Keratinocyte (primary cell): Measurements from ENCODE around the gene GNB4. TPM values are rescaled to one million over a fixed set of nuclear protein-coding genes. Genes with fewer than 3 reads are reported as not detected.

ENCODE experiments used
- DNase-seq: peaks from one replicate; pipeline ENCODE4 v3.0.0-alpha.2; 2011; ENCODE audit warnings: low read depth, missing footprints, low spot score
- FAIRE-seq: peaks from 2 replicates; lab custom pipeline; 2011; peaks lifted over from hg19 to GRCh38; lab: Jason Lieb, UNC
- H2AFZ ChIP-seq: 2 replicates; pipeline ENCODE4 v1.6.0; 2012; ENCODE audit warnings: low read length, control low read depth, inconsistent platforms; ENCODE audit not compliant: control insufficient read depth
- H3K27ac ChIP-seq: 2 replicates; pipeline ENCODE4 v1.5.1; 2011; ENCODE audit warnings: low read length; ENCODE audit not compliant: control insufficient read depth, insufficient read depth
- H3K27me3 ChIP-seq: 3 replicates; pipeline ENCODE4 v1.6.0; 2011; ENCODE audit warnings: low read length; ENCODE audit not compliant: control insufficient read depth, insufficient read depth; ENCODE audit errors: extremely low read depth
- H3K36me3 ChIP-seq, 2 experiments: 2 replicates in 1 of 2; 3 replicates in 1 of 2; pipeline ENCODE4 v1.5.1; 2011; ENCODE audit warnings: low read length in 2 of 2, mild to moderate bottlenecking in 1 of 2; ENCODE audit not compliant: control insufficient read depth in 2 of 2, insufficient read depth in 2 of 2; ENCODE audit errors: extremely low read depth in 1 of 2
- H3K4me1 ChIP-seq: 3 replicates; pipeline ENCODE4 v1.5.1; 2011; ENCODE audit warnings: low read length; ENCODE audit not compliant: control insufficient read depth, insufficient read depth; ENCODE audit errors: extremely low read depth
- H3K4me2 ChIP-seq: 3 replicates; pipeline ENCODE4 v1.6.0; 2011; ENCODE audit warnings: low read depth, low read length; ENCODE audit not compliant: control insufficient read depth, insufficient read depth; ENCODE audit errors: extremely low read depth
- H3K4me3 ChIP-seq, 3 experiments: fragments of 200-600 bp in 1 of 3; sonication (generic) in 1 of 3; 2 replicates in 2 of 3; 3 replicates in 1 of 3; pipeline ENCODE4 v1.5.1; 2011 to 2016; ENCODE audit warnings: low read length in 3 of 3, mild to moderate bottlenecking in 3 of 3, control low read depth in 2 of 3, inconsistent platforms in 1 of 3, low read depth in 1 of 3, mixed read lengths in 1 of 3, mixed run types in 1 of 3, moderate library complexity in 1 of 3; ENCODE audit not compliant: control insufficient read depth in 2 of 3, insufficient read depth in 2 of 3; ENCODE audit errors: extremely low read depth in 1 of 3
- H3K79me2 ChIP-seq: 2 replicates; pipeline ENCODE4 v1.6.0; 2012; ENCODE audit warnings: low read length; ENCODE audit not compliant: control insufficient read depth, insufficient read depth
- H3K9ac ChIP-seq: 3 replicates; pipeline ENCODE4 v1.6.0; 2011; ENCODE audit warnings: low read length; ENCODE audit not compliant: control insufficient read depth, insufficient read depth; ENCODE audit errors: extremely low read depth
- H3K9me1 ChIP-seq: 3 replicates; pipeline ENCODE4 v1.6.0; 2011; ENCODE audit warnings: low read length; ENCODE audit not compliant: control insufficient read depth, insufficient read depth; ENCODE audit errors: extremely low read depth
- H3K9me3 ChIP-seq: 2 replicates; pipeline ENCODE4 v1.5.1; 2012; ENCODE audit warnings: low read depth, low read length; ENCODE audit not compliant: control insufficient read depth
- H4K20me1 ChIP-seq: 3 replicates; pipeline ENCODE4 v1.6.0; 2011; ENCODE audit warnings: low read length; ENCODE audit not compliant: control insufficient read depth, insufficient read depth; ENCODE audit errors: extremely low read depth
- CTCF ChIP-seq, 3 experiments: IDR thresholded peaks in 1 of 3; conservative IDR thresholded peaks in 1 of 3; optimal IDR thresholded peaks in 1 of 3; 2 replicates in 2 of 3; 3 replicates in 1 of 3; pipeline versions ENCODE3 to v1.5.1; 2011; ENCODE audit warnings: low read length in 3 of 3, mild to moderate bottlenecking in 3 of 3, moderate library complexity in 2 of 3, control low read depth in 1 of 3, inconsistent platforms in 1 of 3; ENCODE audit not compliant: insufficient read depth in 2 of 3; ENCODE audit errors: extremely low read depth in 1 of 3
- EZH2 ChIP-seq: IDR thresholded peaks from one replicate; pipeline ENCODE4 v1.6.1; 2012; ENCODE audit warnings: inconsistent platforms, mild to moderate bottlenecking, low read length, moderate library complexity
- dilution Hi-C: fragments of 300-500 bp; cut with MboI; formaldehyde crosslinking; loops from one replicate; pipeline ENCODE4 v1.7.0; 2020; ENCODE audit warnings: low sequenced_read_pairs; ENCODE audit not compliant: extremely low pct_ligation_motif_present
- polyA plus RNA-seq, 5 experiments: library from polyadenylated mRNA; depleted of rRNA in 3 of 5; stranded (reverse) in 3 of 5; stranded (forward) in 1 of 5; unstranded in 1 of 5; fragments of >200 nt; gene quantifications; 1 replicate in 1 of 5; 2 replicates in 3 of 5; 3 replicates in 1 of 5; pipeline versions ENCODE4 v1.2.1 to v1.2.3, GENCODE V29; 2011 to 2012; ENCODE audit warnings: missing spikeins in 2 of 5, low read depth in 1 of 5, low replicate concordance in 1 of 5
- small RNA-seq, 3 experiments: library from RNA; depleted of rRNA; stranded (forward); fragments of <200 nt; gene quantifications; one replicate each; pipeline ENCODE3, GENCODE V24; 2012; ENCODE audit warnings: low read depth in 3 of 3, low replicate concordance in 1 of 3; ENCODE audit not compliant: insufficient read length in 3 of 3

Gene GNB4
- polyA plus RNA-seq, 1 donor (not counting 4 experiments of a cell fraction or from before 2014, with no cell fraction given): 51.1 TPM

- dilution Hi-C loops: no loop called here
- peak within 1 kb of the TSS; percentile 59 for H3K27ac ChIP-seq
- H3K36me3 ChIP-seq: peaks cover 7 to 8% of the 10 kb centered on the region in 2 experiments
- no peak for DNase-seq
- peak within 1 kb of the TSS; percentile 98 for H2AFZ ChIP-seq
- H3K4me2 ChIP-seq: peak within 1 kb of the TSS; percentile 86
- peak; percentile 96 for FAIRE-seq
- peaks cover 2% of the 10 kb centered on the region for H3K9me1 ChIP-seq
- no peaks in the 10 kb centered on the region for H4K20me1 ChIP-seq
- TF ChIP-seq CTCF (optimal IDR thresholded peaks at IDR 0.05 in 1 of 3, IDR thresholded peaks at IDR 0.05 in 1 of 3, conservative IDR thresholded peaks at IDR 0.05 in 1 of 3; ENCODE audit: extremely low read depth in 1 of 3, insufficient read depth in 2 of 3, low read length in 3 of 3): no peak
- TF ChIP-seq EZH2: no peak
- H3K79me2 ChIP-seq: peaks cover 17% of the 10 kb centered on the region
- peaks cover 5% of the 10 kb centered on the region for H3K4me1 ChIP-seq
- H3K9me3 ChIP-seq: no peaks in the 10 kb centered on the region
- no peaks in the 10 kb centered on the region for H3K27me3 ChIP-seq
- H3K9ac ChIP-seq: peak within 1 kb of the TSS; percentile 76
- peak within 1 kb of the TSS; percentile 76 to 98 (median 84) for H3K4me3 ChIP-seq
Measured at GRCh38 chr3:179347345-179348194, 103.7 kb downstream of the GNB4 start, which contains the start of gene MFN1. Gene MFN1 (plus strand): TSS chr3:179347709. CDS start chr3:179348852, 1,143 bp downstream.

Small RNAs within 50 kb of the gene (small RNA-seq; reads per million reads assigned to genes)
- 0 reads per million in 3 experiments for gene AC007620.1

Other genes with a start within 250 kb of the GNB4 start
- 0.31 to 1.00 TPM (median 0.32 TPM) in 3 replicates for gene KCNMB3, start 200.4 kb downstream of the GNB4 start, polyA plus RNA-seq
- 7.6 to 15.8 TPM (median 14.9 TPM) in 3 replicates for gene ZNF639, start 128.4 kb downstream of the GNB4 start, polyA plus RNA-seq
- 26.5 to 50.2 TPM (median 36.8 TPM) in 3 replicates for gene MFN1, start 103.8 kb downstream of the GNB4 start, polyA plus RNA-seq
- gene ACTL6A, start 111.5 kb upstream of the GNB4 start, polyA plus RNA-seq: 59.3 to 106 TPM (median 65.0 TPM) in 3 replicates
- 39.0 to 80.8 TPM (median 45.1 TPM) in 3 replicates for gene MRPL47, start 153.2 kb upstream of the GNB4 start, polyA plus RNA-seq
- gene NDUFB5, start 153.3 kb upstream of the GNB4 start, polyA plus RNA-seq: 28.7 to 70.6 TPM (median 34.5 TPM) in 3 replicates
- 2.1 to 3.4 TPM (median 3.3 TPM) in 3 replicates for gene USP13, start 201.6 kb upstream of the GNB4 start, polyA plus RNA-seq